ENCODE results near the gene SAC3D1.

DNA sequence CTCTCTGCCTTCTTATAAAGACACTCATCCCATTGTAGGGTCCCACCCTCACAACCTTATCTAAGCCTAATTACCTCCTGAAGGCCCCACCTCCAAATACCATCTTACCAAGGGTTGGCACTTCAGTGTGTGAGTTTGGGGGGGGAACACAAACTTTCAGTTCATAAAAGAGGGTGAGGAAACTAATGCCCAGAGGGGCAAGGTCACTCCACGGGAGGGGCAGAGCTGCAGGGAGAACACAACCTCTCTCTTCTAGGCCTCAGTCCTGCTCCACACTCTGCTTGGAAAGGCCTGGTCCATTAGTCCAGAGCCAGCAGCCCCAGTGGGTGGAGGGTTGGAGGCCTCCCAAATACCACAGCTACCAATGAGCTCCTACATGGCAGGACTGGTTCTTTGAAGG is 41.5 kb upstream of the SAC3D1 start:
- TF ChIP-seq POLR2A (IDR thresholded peaks at IDR 0.05), result no peak
- TF ChIP-seq, protein P1, sequence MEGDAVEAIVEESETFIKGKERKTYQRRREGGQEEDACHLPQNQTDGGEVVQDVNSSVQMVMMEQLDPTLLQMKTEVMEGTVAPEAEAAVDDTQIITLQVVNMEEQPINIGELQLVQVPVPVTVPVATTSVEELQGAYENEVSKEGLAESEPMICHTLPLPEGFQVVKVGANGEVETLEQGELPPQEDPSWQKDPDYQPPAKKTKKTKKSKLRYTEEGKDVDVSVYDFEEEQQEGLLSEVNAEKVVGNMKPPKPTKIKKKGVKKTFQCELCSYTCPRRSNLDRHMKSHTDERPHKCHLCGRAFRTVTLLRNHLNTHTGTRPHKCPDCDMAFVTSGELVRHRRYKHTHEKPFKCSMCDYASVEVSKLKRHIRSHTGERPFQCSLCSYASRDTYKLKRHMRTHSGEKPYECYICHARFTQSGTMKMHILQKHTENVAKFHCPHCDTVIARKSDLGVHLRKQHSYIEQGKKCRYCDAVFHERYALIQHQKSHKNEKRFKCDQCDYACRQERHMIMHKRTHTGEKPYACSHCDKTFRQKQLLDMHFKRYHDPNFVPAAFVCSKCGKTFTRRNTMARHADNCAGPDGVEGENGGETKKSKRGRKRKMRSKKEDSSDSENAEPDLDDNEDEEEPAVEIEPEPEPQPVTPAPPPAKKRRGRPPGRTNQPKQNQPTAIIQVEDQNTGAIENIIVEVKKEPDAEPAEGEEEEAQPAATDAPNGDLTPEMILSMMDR (IDR thresholded peaks at IDR 0.05), result no peak

All from adrenal gland (tissue), 5 donors.